ENCODE measurements around the gene ATP8A2.

- no peak for TF ChIP-seq CTCF (IDR thresholded peaks at IDR 0.05)
- no peak for TF ChIP-seq POLR2A (IDR thresholded peaks at IDR 0.05; ENCODE audit: low read depth)
- no peak for TF ChIP-seq EP300 (IDR thresholded peaks at IDR 0.05)
Observed at GRCh38 chr13:25692099-25692498, 320.3 kb downstream of the ATP8A2 start.
